ENCODE measurements around the gene ZBP1. TPM values are rescaled to one million over a fixed set of nuclear protein-coding genes. Genes with fewer than 3 reads are reported as not detected.

ZBP1 gene
- total RNA-seq, 3 donors from 2014 or later: 1.8 to 12.8 (median 3.6) TPM

- Histone ChIP-seq H3K9me3 (peaks cover 4% of the 10 kb centered on the region), H3K4me3 (no peak overlapping the region), H3K36me3 (ENCODE audit: low read depth) (no peaks in the 10 kb centered on the region), H3K4me1 (ENCODE audit: low read depth) (no peaks in the 10 kb centered on the region)
- peak in 1 of 3 donors; percentile 58 for DNase-seq
- peak; percentile 89 for ATAC-seq
- TF ChIP-seq, protein P1, sequence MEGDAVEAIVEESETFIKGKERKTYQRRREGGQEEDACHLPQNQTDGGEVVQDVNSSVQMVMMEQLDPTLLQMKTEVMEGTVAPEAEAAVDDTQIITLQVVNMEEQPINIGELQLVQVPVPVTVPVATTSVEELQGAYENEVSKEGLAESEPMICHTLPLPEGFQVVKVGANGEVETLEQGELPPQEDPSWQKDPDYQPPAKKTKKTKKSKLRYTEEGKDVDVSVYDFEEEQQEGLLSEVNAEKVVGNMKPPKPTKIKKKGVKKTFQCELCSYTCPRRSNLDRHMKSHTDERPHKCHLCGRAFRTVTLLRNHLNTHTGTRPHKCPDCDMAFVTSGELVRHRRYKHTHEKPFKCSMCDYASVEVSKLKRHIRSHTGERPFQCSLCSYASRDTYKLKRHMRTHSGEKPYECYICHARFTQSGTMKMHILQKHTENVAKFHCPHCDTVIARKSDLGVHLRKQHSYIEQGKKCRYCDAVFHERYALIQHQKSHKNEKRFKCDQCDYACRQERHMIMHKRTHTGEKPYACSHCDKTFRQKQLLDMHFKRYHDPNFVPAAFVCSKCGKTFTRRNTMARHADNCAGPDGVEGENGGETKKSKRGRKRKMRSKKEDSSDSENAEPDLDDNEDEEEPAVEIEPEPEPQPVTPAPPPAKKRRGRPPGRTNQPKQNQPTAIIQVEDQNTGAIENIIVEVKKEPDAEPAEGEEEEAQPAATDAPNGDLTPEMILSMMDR (IDR thresholded peaks at IDR 0.05): no peak
- intact Hi-C loops (cut with DNase I, micrococcal nuclease): no loop called here
Measured at GRCh38 chr20:57628047-57628961, 8.1 kb upstream of the ZBP1 start.

- DNase-seq (no peak), ATAC-seq (no peak)
- peaks cover 4% of the 10 kb centered on the region for H3K9me3 ChIP-seq
- no peaks in the 10 kb centered on the region for H3K4me1 ChIP-seq (ENCODE audit: low read depth)
- TF ChIP-seq, protein P1 (IDR thresholded peaks at IDR 0.05): no peak
- no peaks in the 10 kb centered on the region for H3K36me3 ChIP-seq (ENCODE audit: low read depth)
- intact Hi-C loops (cut with DNase I, micrococcal nuclease): no loop called here
- H3K4me3 ChIP-seq: no peak overlapping the region
Measured at GRCh38 chr20:57627339-57627738, 7.1 kb upstream of the ZBP1 start.

DNA sequence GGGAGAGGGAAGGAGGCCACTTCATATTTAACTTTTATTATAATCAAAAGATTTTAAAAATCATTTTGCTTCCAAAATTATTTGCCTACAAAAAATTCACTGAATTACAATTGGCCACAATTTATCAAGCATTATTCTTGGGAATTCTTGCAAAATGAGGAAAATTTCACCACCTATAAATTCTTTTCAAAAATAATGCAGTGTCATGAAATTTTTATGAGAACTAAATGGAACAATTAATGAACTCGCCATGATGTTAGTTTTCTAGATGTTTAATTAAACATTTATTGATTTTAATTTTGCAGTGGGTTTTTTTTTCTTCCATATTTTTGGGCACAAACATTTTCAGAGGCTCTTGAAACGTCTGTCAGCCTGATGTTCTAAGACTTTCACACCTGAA, 5.8 kb upstream of the ZBP1 start:
- DNase-seq (no peak), ATAC-seq (no peak)
- H3K4me1 ChIP-seq (ENCODE audit: low read depth): peaks cover under 1% of the 10 kb centered on the region
- intact Hi-C loops (cut with DNase I, micrococcal nuclease): no loop called here
- no peaks in the 10 kb centered on the region for H3K36me3 ChIP-seq (ENCODE audit: low read depth)
- TF ChIP-seq, protein P1 (IDR thresholded peaks at IDR 0.05): no peak
- peaks cover 4% of the 10 kb centered on the region for H3K9me3 ChIP-seq
- H3K4me3 ChIP-seq: no peak overlapping the region

DNA sequence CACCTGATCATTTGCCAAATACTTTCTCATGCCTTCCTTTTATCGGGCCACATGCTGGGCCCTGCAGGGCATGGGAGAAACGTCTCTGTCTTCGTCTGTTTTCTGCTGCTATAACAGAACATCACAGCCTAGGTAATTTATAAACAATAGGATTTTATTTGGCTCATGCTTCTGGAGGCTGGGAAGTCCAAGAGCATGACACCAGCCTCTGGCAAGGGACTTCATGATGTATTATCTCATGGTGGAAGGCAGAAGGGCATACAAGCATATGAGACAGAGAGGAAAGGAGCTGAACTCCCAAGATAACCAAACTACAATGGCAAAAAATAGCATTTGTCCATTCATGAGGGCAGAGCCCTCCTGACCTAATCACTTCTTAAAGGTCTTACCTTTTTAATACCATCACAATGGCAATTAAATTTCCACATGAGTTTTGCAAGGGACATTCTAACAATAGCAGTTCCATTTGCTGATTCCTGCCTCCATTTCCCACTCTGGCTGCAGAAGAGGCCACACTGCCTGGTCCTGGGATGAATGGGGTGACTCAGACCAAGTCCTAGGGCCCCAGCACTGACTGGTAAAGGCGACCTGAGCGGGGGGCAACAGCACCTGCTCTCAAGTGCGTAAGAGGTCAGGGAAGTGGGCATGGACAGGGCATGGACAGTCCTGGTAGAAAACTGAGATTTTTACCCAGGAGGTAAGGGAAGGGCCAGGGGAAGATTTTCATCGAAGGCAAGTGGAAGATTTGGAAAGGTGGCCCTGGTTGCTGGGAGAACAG, 5.1 kb upstream of the ZBP1 start:
- intact Hi-C loops (cut with DNase I, micrococcal nuclease): no loop called here
- TF ChIP-seq, protein P1 (IDR thresholded peaks at IDR 0.05): no peak
- ATAC-seq (no peak), DNase-seq (no peak)
- Histone ChIP-seq H3K9me3 (peaks cover 4% of the 10 kb centered on the region), H3K36me3 (ENCODE audit: low read depth) (no peaks in the 10 kb centered on the region), H3K4me1 (ENCODE audit: low read depth) (peaks cover 7% of the 10 kb centered on the region), H3K4me3 (no peak overlapping the region)

DNA sequence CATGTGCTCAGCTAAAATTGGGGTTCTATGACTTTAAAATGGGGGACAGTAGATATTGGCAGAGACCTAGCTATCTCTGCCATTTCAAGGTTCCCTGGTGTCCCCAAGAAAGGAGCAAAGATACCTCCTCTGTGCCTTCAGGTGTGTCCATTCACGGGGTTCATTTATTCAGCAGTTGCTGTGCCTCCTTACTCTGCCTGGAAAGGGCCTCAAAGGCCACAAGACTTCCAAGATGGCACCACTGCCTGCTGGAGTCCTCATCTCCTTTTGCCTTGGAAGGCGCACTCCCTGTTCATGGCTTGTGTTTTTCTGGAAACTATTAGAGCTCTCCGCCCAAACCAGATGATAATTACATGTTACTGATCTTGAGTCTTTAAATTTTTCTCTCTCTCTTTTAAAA, 3.9 kb upstream of the ZBP1 start:
- intact Hi-C loops (cut with DNase I, micrococcal nuclease): no loop called here

More for the DNA sequence above, 3.9 kb upstream of the ZBP1 start:
- DNase-seq (no peak), ATAC-seq (no peak)
- Histone ChIP-seq H3K36me3 (ENCODE audit: low read depth) (no peaks in the 10 kb centered on the region), H3K4me3 (no peak overlapping the region), H3K9me3 (peaks cover 4% of the 10 kb centered on the region), H3K4me1 (ENCODE audit: low read depth) (peaks cover 11% of the 10 kb centered on the region)
- TF ChIP-seq, protein P1 (IDR thresholded peaks at IDR 0.05): no peak

Measured in mucosa of descending colon (tissue), 3 donors.